Measurements from ENCODE around the gene TSPAN5. TPM values are rescaled to one million over a fixed set of nuclear protein-coding genes. Genes with fewer than 3 reads are reported as not detected.
A peak's percentile ranks its signal among the peaks of the same experiment; 100 is the strongest.
"Not testable (repeated sequence)": the region's sequence is repeated elsewhere in the genome, so short reads cannot be mapped to it uniquely, and the experiment has no call there.

Gene TSPAN5
- total and polyA plus RNA-seq, 7 experiments from 2014 or later = 3.3 to 31.6 (median 7.8) TPM

- Histone ChIP-seq H3K27me3 (ENCODE audit: control insufficient read depth in 2 of 2, insufficient read depth in 2 of 2, low read length in 2 of 2) (no peaks in the 10 kb centered on the region), H3K9me3 (ENCODE audit: control insufficient read depth in 2 of 3, low read length in 3 of 3) (no peaks in the 10 kb centered on the region), H3K27ac (ENCODE audit: low read depth, low read length) (no peak overlapping the region), H3K4me3 (ENCODE audit: low read length) (no peak overlapping the region), H3K4me1 (ENCODE audit: control insufficient read depth in 2 of 2, insufficient read depth in 2 of 2, low read length in 2 of 2) (no peaks in the 10 kb centered on the region), H3K36me3 (ENCODE audit: control insufficient read depth in 2 of 3, insufficient read depth in 3 of 3, low read length in 3 of 3) (peaks cover 0 to under 1% (median 0%) of the 10 kb centered on the region in 3 experiments)
- H3K36me3 Mint-ChIP-seq = peaks cover 4 to 34% (median 20%) of the 10 kb centered on the region in 5 donors
- DNase-seq (no peak), ATAC-seq (no peak)
- H3K4me3 Mint-ChIP-seq = peak overlapping the region in 1 of 10 donors; percentile 51
- H3K27ac Mint-ChIP-seq = no peak overlapping the region
- ChIA-PET POLR2A (no interaction called here), CTCF (no interaction called here)
- H3K9me3 Mint-ChIP-seq = peaks cover 0 to 1% (median 0%) of the 10 kb centered on the region in 11 donors
- H3K4me1 Mint-ChIP-seq = peaks cover 7 to 40% (median 24%) of the 10 kb centered on the region in 7 donors
- intact Hi-C loops (cut with micrococcal nuclease) = loop anchor here in 1 of 2 donors (5.0 kb wide), 1 partner anchor 193 kb away; no protein-coding TSS in a partner anchor
- no peaks in the 10 kb centered on the region for H3K27me3 Mint-ChIP-seq
Observed at GRCh38 chr4:98469771-98470170, 188.6 kb downstream of the TSPAN5 start.

GRCh38 chr4:98468709-98469108 is 189.7 kb downstream of the TSPAN5 start:
- H3K27ac Mint-ChIP-seq = peak overlapping the region in 1 of 9 donors; percentile 83
- H3K9me3 Mint-ChIP-seq = peaks cover 0 to 1% (median 0%) of the 10 kb centered on the region in 11 donors
- no peaks in the 10 kb centered on the region for H3K4me1 ChIP-seq (ENCODE audit: control insufficient read depth in 2 of 2, insufficient read depth in 2 of 2, low read length in 2 of 2)
- H3K36me3 Mint-ChIP-seq = peaks cover 4 to 25% (median 20%) of the 10 kb centered on the region in 5 donors
- ChIA-PET CTCF (interaction anchor here (0.8 to 2.0 kb wide), 5 partner anchors 94 to 588 kb away, joined by 3 to 9 read pairs (median 3); partner anchors contain the start of genes EIF4E and METAP1), POLR2A (interaction anchor here (0.7 kb wide), 1 partner anchor 524 kb away, joined by 3 read pairs; no protein-coding TSS in a partner anchor)
- peak overlapping the region in 1 of 10 donors; percentile 44 for H3K4me3 Mint-ChIP-seq
- DNase-seq = no peak
- no peaks in the 10 kb centered on the region for H3K9me3 ChIP-seq (ENCODE audit: control insufficient read depth in 2 of 3, low read length in 3 of 3)
- H3K27me3 ChIP-seq (ENCODE audit: control insufficient read depth in 2 of 2, insufficient read depth in 2 of 2, low read length in 2 of 2) = no peaks in the 10 kb centered on the region
- intact Hi-C loops (cut with micrococcal nuclease) = loop anchor here in 1 of 2 donors (5.0 kb wide), 1 partner anchor 194 kb away; no protein-coding TSS in a partner anchor
- no peak overlapping the region for H3K4me3 ChIP-seq (ENCODE audit: low read length)
- H3K4me1 Mint-ChIP-seq = peaks cover 7 to 40% (median 24%) of the 10 kb centered on the region in 7 donors
- no peaks in the 10 kb centered on the region for H3K36me3 ChIP-seq (ENCODE audit: control insufficient read depth in 2 of 3, insufficient read depth in 3 of 3, low read length in 3 of 3)
- ATAC-seq = no peak
- H3K27me3 Mint-ChIP-seq = no peaks in the 10 kb centered on the region
- H3K27ac ChIP-seq (ENCODE audit: low read depth, low read length) = no peak overlapping the region

GRCh38 chr4:98467627-98468072 is 190.8 kb downstream of the TSPAN5 start:
- ChIA-PET CTCF (interaction anchor here (0.5 to 2.0 kb wide), 24 partner anchors 10 to 938 kb away, joined by 3 to 9 read pairs (median 4); partner anchors contain the start of genes EIF4E, METAP1 and TSPAN5), POLR2A (interaction anchor here (0.6 to 0.7 kb wide), 2 partner anchors 432 to 461 kb away, joined by 3 read pairs; partner anchors contain the start of gene EIF4E)
- peak overlapping the region; percentile 11 for H3K4me3 ChIP-seq (ENCODE audit: low read length)

GRCh38 chr4:98466868-98467599 is 191.4 kb downstream of the TSPAN5 start:
- Histone ChIP-seq H3K4me3 (ENCODE audit: low read length) (no peak overlapping the region), H3K27me3 (ENCODE audit: control insufficient read depth in 2 of 2, insufficient read depth in 2 of 2, low read length in 2 of 2) (no peaks in the 10 kb centered on the region), H3K36me3 (ENCODE audit: control insufficient read depth in 2 of 3, insufficient read depth in 3 of 3, low read length in 3 of 3) (no peaks in the 10 kb centered on the region), H3K27ac (ENCODE audit: low read depth, low read length) (no peak overlapping the region), H3K9me3 (ENCODE audit: control insufficient read depth in 2 of 3, low read length in 3 of 3) (no peaks in the 10 kb centered on the region), H3K4me1 (ENCODE audit: control insufficient read depth in 2 of 2, insufficient read depth in 2 of 2, low read length in 2 of 2) (no peaks in the 10 kb centered on the region)
- peaks cover 0 to 1% (median 0%) of the 10 kb centered on the region in 11 donors for H3K9me3 Mint-ChIP-seq
- POLR2A ChIA-PET = no interaction called here
- peak overlapping the region in 2 of 9 donors; percentile 24 to 32 for H3K27ac Mint-ChIP-seq
- CTCF ChIA-PET = interaction anchor here (0.7 to 2.0 kb wide), 15 partner anchors 10 to 938 kb away, joined by 3 to 9 read pairs (median 4); partner anchors contain the start of genes METAP1 and TSPAN5
- H3K27me3 Mint-ChIP-seq = no peaks in the 10 kb centered on the region
- H3K36me3 Mint-ChIP-seq = peaks cover 4 to 16% (median 10%) of the 10 kb centered on the region in 5 donors
- intact Hi-C loops (cut with micrococcal nuclease) = loop anchor here (1.0 to 5.0 kb wide), 9 partner anchors 191 to 996 kb away; partner anchors contain the start of genes EIF4E (in 2 of the 2), METAP1 (in 2 of the 2) and TSPAN5 (in 1 of the 2)
- DNase-seq (no peak), ATAC-seq (no peak)
- H3K4me3 Mint-ChIP-seq = peak overlapping the region in 5 of 10 donors; percentile 66 to 87 (median 78)
- H3K4me1 Mint-ChIP-seq = peaks cover 7 to 38% (median 24%) of the 10 kb centered on the region in 7 donors

More at GRCh38 chr4:98467627-98468072, 190.8 kb downstream of the TSPAN5 start:
- peaks cover 0 to 1% (median 0%) of the 10 kb centered on the region in 11 donors for H3K9me3 Mint-ChIP-seq
- H3K4me1 ChIP-seq (ENCODE audit: control insufficient read depth in 2 of 2, insufficient read depth in 2 of 2, low read length in 2 of 2) = no peaks in the 10 kb centered on the region
- H3K4me3 Mint-ChIP-seq = peak overlapping the region; percentile 66 to 87 (median 74)
- intact Hi-C loops (cut with micrococcal nuclease) = loop anchor here (1.0 to 5.0 kb wide), 9 partner anchors 191 to 996 kb away; partner anchors contain the start of genes EIF4E (in 2 of the 2), METAP1 (in 2 of the 2) and TSPAN5 (in 1 of the 2)
- no peaks in the 10 kb centered on the region for H3K36me3 ChIP-seq (ENCODE audit: control insufficient read depth in 2 of 3, insufficient read depth in 3 of 3, low read length in 3 of 3)
- peak overlapping the region in 3 of 9 donors; percentile 24 to 34 (median 32) for H3K27ac Mint-ChIP-seq
- H3K27me3 Mint-ChIP-seq = no peaks in the 10 kb centered on the region
- no peaks in the 10 kb centered on the region for H3K27me3 ChIP-seq (ENCODE audit: control insufficient read depth in 2 of 2, insufficient read depth in 2 of 2, low read length in 2 of 2)
- peak; percentile 93 for ATAC-seq
- H3K9me3 ChIP-seq (ENCODE audit: control insufficient read depth in 2 of 3, low read length in 3 of 3) = no peaks in the 10 kb centered on the region
- peak; percentile 14 to 76 (median 65) for DNase-seq
- peaks cover 7 to 40% (median 24%) of the 10 kb centered on the region in 7 donors for H3K4me1 Mint-ChIP-seq
- H3K27ac ChIP-seq (ENCODE audit: low read depth, low read length) = no peak overlapping the region
- peaks cover 4 to 19% (median 15%) of the 10 kb centered on the region in 5 donors for H3K36me3 Mint-ChIP-seq

- Mint-ChIP-seq H3K36me3 (peaks cover 0 to 17% (median 0%) of the 10 kb centered on the region in 5 donors), H3K9me3 (peaks cover 0 to 14% (median 0%) of the 10 kb centered on the region in 11 donors), H3K27me3 (no peaks in the 10 kb centered on the region), H3K4me1 (peaks cover 0 to 18% (median 3%) of the 10 kb centered on the region in 7 donors), H3K27ac (no peak overlapping the region), H3K4me3 (no peak overlapping the region)
- no peak for DNase-seq
- H3K4me1 ChIP-seq (ENCODE audit: control insufficient read depth in 2 of 2, insufficient read depth in 2 of 2, low read length in 2 of 2) = no peaks in the 10 kb centered on the region
- no peaks in the 10 kb centered on the region for H3K27me3 ChIP-seq (ENCODE audit: control insufficient read depth in 2 of 2, insufficient read depth in 2 of 2, low read length in 2 of 2)
- no peak overlapping the region for H3K4me3 ChIP-seq (ENCODE audit: low read length)
- no peak overlapping the region for H3K27ac ChIP-seq (ENCODE audit: low read depth, low read length)
- ChIA-PET CTCF (no interaction called here), POLR2A (no interaction called here)
- no peaks in the 10 kb centered on the region for H3K36me3 ChIP-seq (ENCODE audit: control insufficient read depth in 2 of 3, insufficient read depth in 3 of 3, low read length in 3 of 3)
- intact Hi-C loops (cut with micrococcal nuclease) = no loop called here
- no peak for ATAC-seq
- no peaks in the 10 kb centered on the region for H3K9me3 ChIP-seq (ENCODE audit: control insufficient read depth in 2 of 3, low read length in 3 of 3)
Observed at GRCh38 chr4:98462487-98462886, 195.9 kb downstream of the TSPAN5 start.

GRCh38 chr4:98461121-98461865 is 197.1 kb downstream of the TSPAN5 start:
- intact Hi-C loops (cut with micrococcal nuclease); H3K36me3 ChIP-seq (ENCODE audit: control insufficient read depth in 2 of 3, insufficient read depth in 3 of 3, low read length in 3 of 3); H3K27ac Mint-ChIP-seq; ATAC-seq; POLR2A ChIA-PET; H3K4me1 ChIP-seq (ENCODE audit: control insufficient read depth in 2 of 2, insufficient read depth in 2 of 2, low read length in 2 of 2); H3K27ac ChIP-seq (ENCODE audit: low read depth, low read length); DNase-seq; H3K4me3 ChIP-seq (ENCODE audit: low read length); H3K4me3 Mint-ChIP-seq; H3K27me3 ChIP-seq (ENCODE audit: control insufficient read depth in 2 of 2, insufficient read depth in 2 of 2, low read length in 2 of 2); H3K27me3 Mint-ChIP-seq; H3K9me3 ChIP-seq (ENCODE audit: control insufficient read depth in 2 of 3, low read length in 3 of 3): not testable (repeated sequence)
- CTCF ChIA-PET = interaction anchor here (0.5 to 1.1 kb wide), 2 partner anchors 79 to 145 kb away, joined by 3 to 5 read pairs; no protein-coding TSS in a partner anchor
- Mint-ChIP-seq H3K9me3 (peaks cover 0 to 18% (median 0%) of the 10 kb centered on the region in 11 donors), H3K4me1 (peaks cover 0 to 14% (median 0%) of the 10 kb centered on the region in 7 donors), H3K36me3 (peaks cover 0 to 23% (median 4%) of the 10 kb centered on the region in 5 donors)
